ENCODE measurements around the gene FABP7. TPM values are rescaled to one million over a fixed set of nuclear protein-coding genes. Genes with fewer than 3 reads are reported as not detected.

FABP7 gene
- total RNA-seq, 4 donors from 2014 or later: not detected

- Histone ChIP-seq H3K36me3 (no peaks in the 10 kb centered on the region), H3K9me3 (no peaks in the 10 kb centered on the region), H3K27me3 (no peaks in the 10 kb centered on the region), H3K4me1 (no peaks in the 10 kb centered on the region), H3K4me3 (no peak overlapping the region), H3K27ac (replicated peaks in 1 of 4) (no peak overlapping the region)
- TF ChIP-seq POLR2A (IDR thresholded peaks at IDR 0.05; ENCODE audit: low read depth): no peak
- TF ChIP-seq, protein P1, sequence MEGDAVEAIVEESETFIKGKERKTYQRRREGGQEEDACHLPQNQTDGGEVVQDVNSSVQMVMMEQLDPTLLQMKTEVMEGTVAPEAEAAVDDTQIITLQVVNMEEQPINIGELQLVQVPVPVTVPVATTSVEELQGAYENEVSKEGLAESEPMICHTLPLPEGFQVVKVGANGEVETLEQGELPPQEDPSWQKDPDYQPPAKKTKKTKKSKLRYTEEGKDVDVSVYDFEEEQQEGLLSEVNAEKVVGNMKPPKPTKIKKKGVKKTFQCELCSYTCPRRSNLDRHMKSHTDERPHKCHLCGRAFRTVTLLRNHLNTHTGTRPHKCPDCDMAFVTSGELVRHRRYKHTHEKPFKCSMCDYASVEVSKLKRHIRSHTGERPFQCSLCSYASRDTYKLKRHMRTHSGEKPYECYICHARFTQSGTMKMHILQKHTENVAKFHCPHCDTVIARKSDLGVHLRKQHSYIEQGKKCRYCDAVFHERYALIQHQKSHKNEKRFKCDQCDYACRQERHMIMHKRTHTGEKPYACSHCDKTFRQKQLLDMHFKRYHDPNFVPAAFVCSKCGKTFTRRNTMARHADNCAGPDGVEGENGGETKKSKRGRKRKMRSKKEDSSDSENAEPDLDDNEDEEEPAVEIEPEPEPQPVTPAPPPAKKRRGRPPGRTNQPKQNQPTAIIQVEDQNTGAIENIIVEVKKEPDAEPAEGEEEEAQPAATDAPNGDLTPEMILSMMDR (IDR thresholded peaks at IDR 0.05): no peak
- no peak for TF ChIP-seq EP300 (IDR thresholded peaks at IDR 0.05)
- no peak for TF ChIP-seq POLR2AphosphoS5 (IDR thresholded peaks at IDR 0.05)
- WGBS: 25% methylated on average over 1 of the region's 1 CpG
- intact Hi-C loops (cut with DNase I): no loop called here
- DNase-seq (ENCODE audit: extremely low spot score): no peak
Measured at GRCh38 chr6:122758927-122759334, 20.6 kb upstream of the FABP7 start.

DNA sequence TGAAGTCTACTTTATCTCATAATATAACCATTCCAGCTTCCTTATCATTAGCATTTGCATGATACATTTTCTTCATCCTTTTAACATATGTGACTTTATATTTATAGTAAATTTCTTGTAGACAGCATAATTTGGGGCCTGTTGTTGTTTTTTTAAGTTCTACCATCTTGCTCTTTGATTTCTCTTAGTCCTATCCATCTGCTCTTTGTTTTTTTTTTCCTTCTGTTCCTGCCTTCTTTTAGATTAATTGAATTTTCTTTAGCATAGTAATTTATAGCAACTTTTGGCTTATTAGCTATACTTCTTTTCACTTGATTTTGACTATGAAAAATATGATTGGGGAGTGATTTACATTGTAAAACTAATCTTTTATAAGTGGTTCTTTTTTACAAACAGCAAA is 19.2 kb upstream of the FABP7 start:
- H3K27me3 ChIP-seq: no peaks in the 10 kb centered on the region
- DNase-seq (ENCODE audit: extremely low spot score): no peak
- H3K4me3 ChIP-seq: no peak overlapping the region
- no peaks in the 10 kb centered on the region for H3K36me3 ChIP-seq
- H3K4me1 ChIP-seq: no peaks in the 10 kb centered on the region
- no peaks in the 10 kb centered on the region for H3K9me3 ChIP-seq
- TF ChIP-seq POLR2AphosphoS5 (IDR thresholded peaks at IDR 0.05): no peak
- no peak for TF ChIP-seq POLR2A (IDR thresholded peaks at IDR 0.05; ENCODE audit: low read depth)
- TF ChIP-seq EP300 (IDR thresholded peaks at IDR 0.05): no peak
- TF ChIP-seq, protein P1 (IDR thresholded peaks at IDR 0.05): no peak
- no peak overlapping the region for H3K27ac ChIP-seq (replicated peaks in 1 of 4)
- intact Hi-C loops (cut with DNase I): no loop called here

DNA sequence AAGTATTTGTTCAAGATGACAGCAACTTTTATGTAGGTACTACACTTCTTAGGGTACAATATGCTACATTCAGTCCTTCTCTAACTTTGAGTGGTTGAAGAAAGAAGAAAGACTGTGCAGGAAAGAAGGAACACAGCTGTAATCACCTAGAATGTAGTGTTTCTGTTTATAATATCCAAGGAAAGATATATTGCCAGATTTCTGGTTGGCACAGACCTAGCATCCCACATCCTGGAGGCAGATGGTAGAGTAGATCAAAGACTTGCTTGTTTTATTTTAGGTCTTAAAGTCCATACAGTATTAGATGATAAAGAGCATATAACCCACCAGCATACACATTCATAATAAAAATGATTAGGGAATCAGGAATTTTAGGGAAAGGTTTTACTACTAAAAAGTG is 13.3 kb upstream of the FABP7 start:
- Histone ChIP-seq H3K9me3 (no peaks in the 10 kb centered on the region), H3K4me3 (no peak overlapping the region), H3K27me3 (peaks cover 0 to 2% (median 0%) of the 10 kb centered on the region in 4 donors), H3K36me3 (no peaks in the 10 kb centered on the region), H3K4me1 (no peaks in the 10 kb centered on the region), H3K27ac (replicated peaks in 1 of 4) (no peak overlapping the region)
- no peak for DNase-seq (ENCODE audit: extremely low spot score)
- intact Hi-C loops (cut with DNase I): no loop called here
- TF ChIP-seq, protein P1 (IDR thresholded peaks at IDR 0.05): no peak
- TF ChIP-seq EP300 (IDR thresholded peaks at IDR 0.05): no peak
- no peak for TF ChIP-seq POLR2AphosphoS5 (IDR thresholded peaks at IDR 0.05)
- TF ChIP-seq POLR2A (IDR thresholded peaks at IDR 0.05; ENCODE audit: low read depth): no peak

- Histone ChIP-seq H3K36me3 (no peaks in the 10 kb centered on the region), H3K4me3 (no peak overlapping the region), H3K4me1 (no peaks in the 10 kb centered on the region), H3K9me3 (no peaks in the 10 kb centered on the region), H3K27ac (replicated peaks in 1 of 4) (no peak overlapping the region), H3K27me3 (peaks cover 0 to 2% (median 0%) of the 10 kb centered on the region in 4 donors)
- WGBS: 25% methylated on average over 1 of the region's 1 CpG
- TF ChIP-seq POLR2AphosphoS5 (IDR thresholded peaks at IDR 0.05): no peak
- TF ChIP-seq, protein P1 (IDR thresholded peaks at IDR 0.05): no peak
- no peak for TF ChIP-seq EP300 (IDR thresholded peaks at IDR 0.05)
- TF ChIP-seq POLR2A (IDR thresholded peaks at IDR 0.05; ENCODE audit: low read depth): no peak
- intact Hi-C loops (cut with DNase I): no loop called here
- DNase-seq (ENCODE audit: extremely low spot score): no peak
Measured at GRCh38 chr6:122770835-122771601, 8.5 kb upstream of the FABP7 start.

Measured in esophagus muscularis mucosa (tissue), 4 donors.